ENCODE measurements around the gene CCDC196.

- no peak for TF ChIP-seq TAF1 (IDR thresholded peaks at IDR 0.05; ENCODE audit: borderline replicate concordance, low read depth, low read length)
- TF ChIP-seq GABPA (IDR thresholded peaks at IDR 0.05; ENCODE audit: low read depth): no peak
- TF ChIP-seq, protein P1, sequence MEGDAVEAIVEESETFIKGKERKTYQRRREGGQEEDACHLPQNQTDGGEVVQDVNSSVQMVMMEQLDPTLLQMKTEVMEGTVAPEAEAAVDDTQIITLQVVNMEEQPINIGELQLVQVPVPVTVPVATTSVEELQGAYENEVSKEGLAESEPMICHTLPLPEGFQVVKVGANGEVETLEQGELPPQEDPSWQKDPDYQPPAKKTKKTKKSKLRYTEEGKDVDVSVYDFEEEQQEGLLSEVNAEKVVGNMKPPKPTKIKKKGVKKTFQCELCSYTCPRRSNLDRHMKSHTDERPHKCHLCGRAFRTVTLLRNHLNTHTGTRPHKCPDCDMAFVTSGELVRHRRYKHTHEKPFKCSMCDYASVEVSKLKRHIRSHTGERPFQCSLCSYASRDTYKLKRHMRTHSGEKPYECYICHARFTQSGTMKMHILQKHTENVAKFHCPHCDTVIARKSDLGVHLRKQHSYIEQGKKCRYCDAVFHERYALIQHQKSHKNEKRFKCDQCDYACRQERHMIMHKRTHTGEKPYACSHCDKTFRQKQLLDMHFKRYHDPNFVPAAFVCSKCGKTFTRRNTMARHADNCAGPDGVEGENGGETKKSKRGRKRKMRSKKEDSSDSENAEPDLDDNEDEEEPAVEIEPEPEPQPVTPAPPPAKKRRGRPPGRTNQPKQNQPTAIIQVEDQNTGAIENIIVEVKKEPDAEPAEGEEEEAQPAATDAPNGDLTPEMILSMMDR (IDR thresholded peaks at IDR 0.05): no peak
- TF ChIP-seq, protein P2, sequence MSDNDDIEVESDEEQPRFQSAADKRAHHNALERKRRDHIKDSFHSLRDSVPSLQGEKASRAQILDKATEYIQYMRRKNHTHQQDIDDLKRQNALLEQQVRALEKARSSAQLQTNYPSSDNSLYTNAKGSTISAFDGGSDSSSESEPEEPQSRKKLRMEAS (IDR thresholded peaks at IDR 0.05; ENCODE audit: low read depth): 0 out of 2 replicates have a peak, but pooled peaks have one; percentile 10
- no peak for TF ChIP-seq FOXM1 (IDR thresholded peaks at IDR 0.05; ENCODE audit: low read depth)
- TF ChIP-seq, protein P3, sequence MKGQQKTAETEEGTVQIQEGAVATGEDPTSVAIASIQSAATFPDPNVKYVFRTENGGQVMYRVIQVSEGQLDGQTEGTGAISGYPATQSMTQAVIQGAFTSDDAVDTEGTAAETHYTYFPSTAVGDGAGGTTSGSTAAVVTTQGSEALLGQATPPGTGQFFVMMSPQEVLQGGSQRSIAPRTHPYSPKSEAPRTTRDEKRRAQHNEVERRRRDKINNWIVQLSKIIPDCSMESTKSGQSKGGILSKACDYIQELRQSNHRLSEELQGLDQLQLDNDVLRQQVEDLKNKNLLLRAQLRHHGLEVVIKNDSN (IDR thresholded peaks at IDR 0.05; ENCODE audit: borderline replicate concordance, low read depth): no peak
- no peak for TF ChIP-seq EZH2phosphoT487 (IDR thresholded peaks at IDR 0.05; ENCODE audit: borderline replicate concordance, low read depth)
- 0 out of 2 replicates have a peak, but pooled peaks have one; percentile 9 for TF ChIP-seq REST (IDR thresholded peaks at IDR 0.05; ENCODE audit: low read depth, low read length)
- TF ChIP-seq USF2 (IDR thresholded peaks at IDR 0.05; ENCODE audit: borderline replicate concordance, low read depth, low read length): no peak
- TF ChIP-seq, protein P4, sequence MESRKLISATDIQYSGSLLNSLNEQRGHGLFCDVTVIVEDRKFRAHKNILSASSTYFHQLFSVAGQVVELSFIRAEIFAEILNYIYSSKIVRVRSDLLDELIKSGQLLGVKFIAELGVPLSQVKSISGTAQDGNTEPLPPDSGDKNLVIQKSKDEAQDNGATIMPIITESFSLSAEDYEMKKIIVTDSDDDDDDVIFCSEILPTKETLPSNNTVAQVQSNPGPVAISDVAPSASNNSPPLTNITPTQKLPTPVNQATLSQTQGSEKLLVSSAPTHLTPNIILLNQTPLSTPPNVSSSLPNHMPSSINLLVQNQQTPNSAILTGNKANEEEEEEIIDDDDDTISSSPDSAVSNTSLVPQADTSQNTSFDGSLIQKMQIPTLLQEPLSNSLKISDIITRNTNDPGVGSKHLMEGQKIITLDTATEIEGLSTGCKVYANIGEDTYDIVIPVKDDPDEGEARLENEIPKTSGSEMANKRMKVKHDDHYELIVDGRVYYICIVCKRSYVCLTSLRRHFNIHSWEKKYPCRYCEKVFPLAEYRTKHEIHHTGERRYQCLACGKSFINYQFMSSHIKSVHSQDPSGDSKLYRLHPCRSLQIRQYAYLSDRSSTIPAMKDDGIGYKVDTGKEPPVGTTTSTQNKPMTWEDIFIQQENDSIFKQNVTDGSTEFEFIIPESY (IDR thresholded peaks at IDR 0.05; ENCODE audit: borderline replicate concordance, low read depth): no peak
- TF ChIP-seq CHD2 (IDR thresholded peaks at IDR 0.05; ENCODE audit: low read length, partially characterized antibody): peak; percentile 46
Measured at GRCh38 chr14:66508846-66509621, 22.9 kb downstream of the CCDC196 start.
